B cell (primary cell): ENCODE measurements around the gene MLKL. TPM values are rescaled to one million over a fixed set of nuclear protein-coding genes. Genes with fewer than 3 reads are reported as not detected.
A peak's percentile ranks its signal among the peaks of the same experiment; 100 is the strongest.

Source experiments
- ATAC-seq: fragments of 200-7000 bp; cut with Tn5 transposase; one replicate; pipeline ENCODE4 v1.10.0; 2021; ENCODE audit warnings: low read depth, mild to moderate bottlenecking, moderate number of reproducible peaks, moderate library complexity
- CTCF ChIA-PET: fragments of 350-600 bp; sonication (Branson Sonifier 250); formaldehyde crosslinking; loops from one replicate; lab custom pipeline; 2021; ENCODE audit warnings: antibody characterized with exemption, inconsistent platforms; lab: Charles Lee
- POLR2A ChIA-PET: fragments of 350-600 bp; sonication (Branson Sonifier 250); formaldehyde crosslinking; loops from one replicate; lab custom pipeline; 2021; ENCODE audit warnings: antibody characterized with exemption; lab: Charles Lee
- DNase-seq: peaks from one replicate; pipeline ENCODE4 v3.0.0; 2013
- H2AFZ ChIP-seq: 2 replicates; pipeline ENCODE4 v1.6.1; 2012; ENCODE audit warnings: mild to moderate bottlenecking, low read depth, low read length; ENCODE audit not compliant: insufficient read depth, poor library complexity, severe bottlenecking
- H3K27ac ChIP-seq, 2 donors: 1 replicate in 1 of 2; 2 replicates in 1 of 2; pipeline ENCODE4 v1.5.1; 2012 to 2013; ENCODE audit warnings: low read length in 2 of 2, mild to moderate bottlenecking in 2 of 2, moderate library complexity in 1 of 2
- H3K27me3 ChIP-seq, 4 experiments: fragments of 200-600 bp in 1 of 4; sonication (generic) in 1 of 4; replicated peaks in 1 of 4; 1 replicate in 2 of 4; 2 replicates in 2 of 4; pipeline versions ENCODE4 v1.6.1 to v1.7.0; 2013 to 2016; ENCODE audit warnings: low read length in 3 of 4, mild to moderate bottlenecking in 2 of 4, mixed read lengths in 1 of 4, moderate library complexity in 1 of 4; ENCODE audit not compliant: insufficient read depth in 4 of 4, control insufficient read depth in 3 of 4; ENCODE audit errors: control extremely low read depth in 1 of 4
- H3K36me3 ChIP-seq, 2 experiments: replicated peaks in 1 of 2; 1 replicate in 1 of 2; 2 replicates in 1 of 2; pipeline versions ENCODE4 v1.6.1 to v1.7.1; 2013; ENCODE audit warnings: low read length in 1 of 2; ENCODE audit not compliant: insufficient read depth in 2 of 2, control insufficient read depth in 1 of 2; ENCODE audit errors: control extremely low read depth in 1 of 2, extremely low read depth in 1 of 2
- H3K4me1 ChIP-seq, 2 donors: fragments of 200-600 bp in 1 of 2; sonication (generic) in 1 of 2; 1 replicate in 1 of 2; 2 replicates in 1 of 2; pipeline versions ENCODE4 v1.5.1 to v1.6.1; 2013 to 2017; ENCODE audit warnings: low read length in 2 of 2; ENCODE audit not compliant: control insufficient read depth in 2 of 2, insufficient read depth in 2 of 2
- H3K4me2 ChIP-seq: replicated peaks from 2 replicates; pipeline ENCODE3; 2012; ENCODE audit warnings: mild to moderate bottlenecking, low read depth, low read length; ENCODE audit not compliant: poor library complexity, severe bottlenecking
- H3K4me3 ChIP-seq, 5 experiments: fragments of 200-600 bp in 1 of 5; sonication (generic) in 1 of 5; 1 replicate in 3 of 5; 2 replicates in 2 of 5; pipeline versions ENCODE4 v1.5.1 to v1.7.0; 2011 to 2016; ENCODE audit warnings: low read length in 4 of 5, mild to moderate bottlenecking in 4 of 5, low read depth in 2 of 5, control low read depth in 1 of 5, moderate library complexity in 1 of 5; ENCODE audit not compliant: insufficient read depth in 1 of 5; ENCODE audit errors: control extremely low read depth in 1 of 5, extremely low read depth in 1 of 5
- H3K79me2 ChIP-seq: fragments of 200-600 bp; sonication (generic); one replicate; pipeline ENCODE4 v1.6.0; 2016; ENCODE audit warnings: low read length; ENCODE audit not compliant: control insufficient read depth, insufficient read depth
- H3K9ac ChIP-seq: fragments of 200-600 bp; sonication (generic); 2 replicates; pipeline ENCODE4 v1.6.1; 2017; ENCODE audit warnings: mild to moderate bottlenecking, low read length, moderate library complexity
- H3K9me3 ChIP-seq, 3 donors: one replicate each; pipeline versions ENCODE4 v1.6.1 to v1.7.1; 2013; ENCODE audit warnings: low read length in 2 of 3; ENCODE audit not compliant: control insufficient read depth in 2 of 3, insufficient read depth in 1 of 3; ENCODE audit errors: control extremely low read depth in 1 of 3
- H4K20me1 ChIP-seq: 2 replicates; pipeline ENCODE4 v1.6.0; 2012; ENCODE audit warnings: mild to moderate bottlenecking, low read length; ENCODE audit not compliant: insufficient read depth, control insufficient read depth, poor library complexity, severe bottlenecking
- H3K27ac Mint-ChIP-seq: one replicate; pipeline ENCODE4 v1.8.0; 2021; ENCODE audit warnings: mixed read lengths
- H3K27me3 Mint-ChIP-seq: one replicate; pipeline ENCODE4 v1.8.0; 2021; ENCODE audit warnings: mixed read lengths
- H3K4me1 Mint-ChIP-seq: one replicate; pipeline ENCODE4 v1.8.0; 2021; ENCODE audit warnings: mixed read lengths
- H3K4me3 Mint-ChIP-seq: one replicate; pipeline ENCODE4 v1.8.0; 2021; ENCODE audit warnings: mixed read lengths
- H3K9me3 Mint-ChIP-seq: one replicate; pipeline ENCODE4 v1.8.0; 2022; ENCODE audit warnings: mixed read lengths; ENCODE audit not compliant: insufficient read depth
- CTCF ChIP-seq: fragments of 200-600 bp; IDR thresholded peaks from one replicate; pipeline ENCODE4 v1.8.0; 2022; ENCODE audit warnings: antibody characterized with exemption, mild to moderate bottlenecking
- EZH2 ChIP-seq: IDR thresholded peaks from 2 replicates; pipeline ENCODE4 v1.6.1; 2012; ENCODE audit warnings: borderline replicate concordance, low read depth, mild to moderate bottlenecking, moderate library complexity, low read length; ENCODE audit not compliant: insufficient read depth, poor library complexity, severe bottlenecking
- WGBS: methylation state at CpG from one replicate; pipeline ENCODE4 v1.1.5; 2013; ENCODE audit warnings: missing lambda C conversion rate; ENCODE audit not compliant: insufficient coverage; 5-methylcytosine and 5-hydroxymethylcytosine counted together
- intact Hi-C: fragments of 100-400 bp; cut with micrococcal nuclease; formaldehyde crosslinking; loops from one replicate; pipeline ENCODE4 v1.10.0; 2022
- polyA plus RNA-seq: library from polyadenylated mRNA; depleted of rRNA; stranded (reverse); fragments of >200 nt; gene quantifications from 2 replicates; pipeline ENCODE4 v1.2.3, GENCODE V29; 2012
- total RNA-seq, 2 donors: library from RNA; stranded (reverse); fragments of 120-200 nt in 1 of 2; gene quantifications; 1 replicate in 1 of 2; 2 replicates in 1 of 2; pipeline versions ENCODE4 v1.2.3 to v1.2.4, GENCODE V29; 2013 to 2022

MLKL gene
- total and polyA plus RNA-seq, 2 donors (not counting 1 experiment from before 2014, with no cell fraction given) = 13.4 to 19.7 TPM

GRCh38 chr16:74666425-74667254 is 34.0 kb downstream of the MLKL start, which contains the start of gene RFWD3:
RFWD3 (minus strand) TSS chr16:74666877; CDS start chr16:74661449, 5,428 bp downstream.
- no peaks in the 10 kb centered on the region for H3K27me3 ChIP-seq
- H4K20me1 ChIP-seq = peaks cover 39% of the 10 kb centered on the region
- H3K79me2 ChIP-seq = peaks cover 50% of the 10 kb centered on the region
- ChIA-PET CTCF (interaction anchor here (0.7 to 2.1 kb wide), 10 partner anchors 15 to 369 kb away, joined by 3 to 8 read pairs (median 4); partner anchors contain the start of genes GLG1, MLKL and WDR59), POLR2A (interaction anchor here (0.6 to 1.3 kb wide), 9 partner anchors 28 to 981 kb away, joined by 3 to 7 read pairs (median 4); partner anchors contain the start of genes GLG1 and MLKL)
- peak within 1 kb of the TSS; percentile 89 for H3K4me2 ChIP-seq
- peak within 1 kb of the TSS; percentile 93 for H3K4me3 Mint-ChIP-seq
- H3K4me1 Mint-ChIP-seq = peaks cover 38% of the 10 kb centered on the region
- no peaks in the 10 kb centered on the region for H3K9me3 ChIP-seq
- WGBS = under 1% methylated on average over 58 of the region's 63 CpGs
- peak within 1 kb of the TSS; percentile 92 for H3K27ac Mint-ChIP-seq
- peaks cover 6 to 32% of the 10 kb centered on the region in 2 experiments for H3K36me3 ChIP-seq
- TF ChIP-seq CTCF (no peak), EZH2 (no peak)
- H3K9ac ChIP-seq = peak within 1 kb of the TSS; percentile 88
- H3K9me3 Mint-ChIP-seq = no peaks in the 10 kb centered on the region
- ATAC-seq (peak; percentile 100), DNase-seq (peak; percentile 98)
- peak within 1 kb of the TSS; percentile 80 to 99 (median 81) for H3K4me3 ChIP-seq
- no peaks in the 10 kb centered on the region for H3K27me3 Mint-ChIP-seq
- peak within 1 kb of the TSS; percentile 64 to 89 for H3K27ac ChIP-seq
- H2AFZ ChIP-seq = peak within 1 kb of the TSS; percentile 98
- H3K4me1 ChIP-seq = peaks cover 10 to 14% of the 10 kb centered on the region in 2 donors
- intact Hi-C loops = loop anchor here (1.0 to 10.0 kb wide), 6 partner anchors 16 to 981 kb away; partner anchors contain the start of genes CFDP1, KARS1, MLKL and TERF2IP
